ENCODE results near the gene ATXN2.
"Not testable (repeated sequence)": the region's sequence is repeated elsewhere in the genome, so short reads cannot be mapped to it uniquely, and the experiment has no call there.

The ATXN2 gene

GRCh38 chr12:111404362-111405148 is 194.6 kb downstream of the ATXN2 start:
- peak; percentile 46 for DNase-seq (ENCODE audit: low read depth)

DNA sequence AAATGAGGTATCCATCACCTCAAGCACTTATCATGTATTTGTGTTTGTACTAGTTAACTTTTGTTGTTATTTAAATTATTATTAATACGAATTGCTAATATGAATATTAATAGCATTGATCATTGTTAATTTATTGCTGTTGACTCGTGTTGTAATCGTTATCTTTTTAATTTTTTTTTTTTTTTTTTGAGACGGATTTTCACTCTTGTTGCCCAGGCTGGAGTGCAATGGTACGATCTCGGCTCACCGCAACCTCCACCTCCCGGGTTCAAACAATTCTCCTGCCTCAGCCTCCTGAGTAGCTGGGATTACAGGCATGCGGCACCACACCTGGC is 196.7 kb downstream of the ATXN2 start:
- not testable (repeated sequence) for DNase-seq (ENCODE audit: low read depth)

Data from stimulated activated CD8-positive, alpha-beta memory T cell treated with anti-CD3 and anti-CD28 coated beads, Interleukin-7, amount 100 ng/mL, for 24 hours (primary cell).